HepG2 (cell line): ENCODE data around the gene SPG7. TPM values are rescaled to one million over a fixed set of nuclear protein-coding genes. Genes with fewer than 3 reads are reported as not detected.
A peak's percentile ranks its signal among the peaks of the same experiment; 100 is the strongest.

Experiments used
- ATF7-NPFF ChIP-seq: sonication (generic); formaldehyde crosslinking; IDR thresholded peaks from 2 replicates; pipeline ENCODE4 v1.8.1; 2023; ENCODE audit warnings: mild to moderate bottlenecking, low read depth, missing genetic modification reagents, moderate library complexity
- ATRX ChIP-seq: sonication (generic); formaldehyde crosslinking; IDR thresholded peaks from 2 replicates; pipeline ENCODE4 v1.4.0; 2020; ENCODE audit warnings: missing genetic modification reagents, borderline replicate concordance
- BORCS8-MEF2B ChIP-seq: sonication (generic); formaldehyde crosslinking; IDR thresholded peaks from 2 replicates; pipeline ENCODE4 v1.8.0; 2022; ENCODE audit warnings: mild to moderate bottlenecking, missing genetic modification reagents
- CEBPZ ChIP-seq: IDR thresholded peaks from 2 replicates; pipeline ENCODE4 v1.6.1; 2012; ENCODE audit warnings: low read length, improper control_type of control experiment
- CERS6 ChIP-seq: sonication (generic); formaldehyde crosslinking; IDR thresholded peaks from 2 replicates; pipeline ENCODE4 v1.5.0; 2020; ENCODE audit warnings: missing genetic modification reagents
- HES4 ChIP-seq: sonication (generic); formaldehyde crosslinking; IDR thresholded peaks from 2 replicates; pipeline ENCODE4 v1.9.0; 2021; ENCODE audit warnings: mild to moderate bottlenecking, missing genetic modification reagents, borderline replicate concordance
- HIVEP1 ChIP-seq: sonication (generic); formaldehyde crosslinking; IDR thresholded peaks from 2 replicates; pipeline ENCODE4 v1.4.0; 2020; ENCODE audit warnings: mild to moderate bottlenecking, missing genetic modification reagents
- KAT8 ChIP-seq: IDR thresholded peaks from 2 replicates; pipeline ENCODE4 v1.6.1; 2016; ENCODE audit warnings: missing genetic modification reagents, missing compliant biosample characterization
- MAFG ChIP-seq: sonication (generic); formaldehyde crosslinking; IDR thresholded peaks from 2 replicates; pipeline ENCODE4 v1.5.1; 2020; ENCODE audit warnings: mild to moderate bottlenecking, missing genetic modification reagents
- MAFK ChIP-seq, 2 experiments: IDR thresholded peaks in 1 of 2; conservative IDR thresholded peaks in 1 of 2; 2 replicates each; pipeline ENCODE4 v1.6.1; 2011; ENCODE audit warnings: improper control_type of control experiment in 2 of 2, low read length in 2 of 2
- ONECUT2 ChIP-seq: sonication (generic); formaldehyde crosslinking; IDR thresholded peaks from 2 replicates; pipeline ENCODE4 v1.4.0; 2020; ENCODE audit warnings: missing genetic modification reagents
- PRPF4 ChIP-seq: fragments of 200-400 bp; formaldehyde crosslinking; IDR thresholded peaks from 2 replicates; pipeline ENCODE4 v1.6.1; 2016; ENCODE audit warnings: low read length, low read depth; ENCODE audit not compliant: poor library complexity, severe bottlenecking
- PTBP1 ChIP-seq: fragments of 200-400 bp; formaldehyde crosslinking; IDR thresholded peaks from 2 replicates; pipeline ENCODE4 v1.6.1; 2018; ENCODE audit warnings: low read length, low read depth; ENCODE audit not compliant: poor library complexity, severe bottlenecking
- SMAD1 ChIP-seq: sonication (generic); formaldehyde crosslinking; IDR thresholded peaks from 2 replicates; pipeline ENCODE4 v1.4.0; 2020; ENCODE audit warnings: missing genetic modification reagents, low read depth, mild to moderate bottlenecking, borderline replicate concordance
- SP1 ChIP-seq, 2 experiments: fragments of 450-650 bp in 1 of 2; sonication (generic) in 1 of 2; formaldehyde crosslinking in 1 of 2; IDR thresholded peaks; 2 replicates each; pipeline versions ENCODE4 v1.4.0 to v1.6.1; 2016 to 2020; ENCODE audit warnings: missing genetic modification reagents in 1 of 2
- ZNF234 ChIP-seq: sonication (generic); formaldehyde crosslinking; conservative IDR thresholded peaks from 2 replicates; pipeline ENCODE4 v1.5.1; 2020; ENCODE audit warnings: mild to moderate bottlenecking, missing genetic modification reagents
- ZNF24 ChIP-seq: fragments of 450-650 bp; IDR thresholded peaks from 2 replicates; pipeline ENCODE4 v1.6.1; 2017; ENCODE audit warnings: antibody characterized with exemption, mild to moderate bottlenecking
- ZNF503 ChIP-seq: sonication (generic); formaldehyde crosslinking; IDR thresholded peaks from 2 replicates; pipeline ENCODE4 v1.4.0; 2020; ENCODE audit warnings: missing genetic modification reagents
- polyA plus RNA-seq, 8 experiments: library from polyadenylated mRNA; depleted of rRNA in 3 of 8; stranded (reverse) in 7 of 8; unstranded in 1 of 8; fragments of >200 nt; fragmentation: Illumina TruSeq in 4 of 8; extraction: Trizol in 4 of 8; gene quantifications; 2 replicates each; pipeline versions ENCODE4 v1.2.1 to v1.2.3, GENCODE V29; 2011 to 2016; ENCODE audit warnings: low read depth in 4 of 8, missing spikeins in 1 of 8, mixed read lengths in 1 of 8; ENCODE audit not compliant: insufficient read depth in 1 of 8
- total RNA-seq, 5 experiments: library from RNA; depleted of rRNA; stranded (reverse); fragments of >200 nt; fragmentation: Illumina TruSeq; extraction: Trizol; gene quantifications; 2 replicates each; pipeline ENCODE4 v1.2.3, GENCODE V29; 2016; ENCODE audit warnings: low read depth in 1 of 5
- TF ChIP-seq, protein P1 (sequence below): sonication (generic); formaldehyde crosslinking; IDR thresholded peaks from 2 replicates; pipeline ENCODE4 v1.4.0; 2020; ENCODE audit warnings: missing genetic modification reagents
- TF ChIP-seq, protein P2 (sequence below): sonication (generic); formaldehyde crosslinking; conservative IDR thresholded peaks from 2 replicates; pipeline ENCODE4 v1.4.0; 2020; ENCODE audit warnings: missing genetic modification reagents

The SPG7 gene
- total and polyA plus RNA-seq, 2 of the 13 experiments (the other 11 are each of a cell fraction or from before 2014, with no cell fraction given) = 66.0 to 136 TPM

GRCh38 chr16:89556750-89557689 is 48.8 kb downstream of the SPG7 start (continued):
- TF ChIP-seq CEBPZ = no peak
- no peak for TF ChIP-seq ATRX
- no peak for TF ChIP-seq CERS6 (CRISPR knock-in tag)
- no peak for TF ChIP-seq PRPF4
- 0 out of 4 replicates have a peak, but pooled peaks of 1 of the 2 experiments have one; percentile 10 for TF ChIP-seq MAFK (conservative IDR thresholded peaks at IDR 0.05 in 1 of 2, IDR thresholded peaks at IDR 0.05 in 1 of 2; ENCODE audit: low read length in 2 of 2)
- TF ChIP-seq HIVEP1 (CRISPR knock-in tag) = no peak
- 0 out of 2 replicates have a peak, but pooled peaks have one; percentile 35 for TF ChIP-seq ZNF503 (CRISPR knock-in tag)
- no peak for TF ChIP-seq ONECUT2
- TF ChIP-seq KAT8 (CRISPR knock-in tag) = no peak
- TF ChIP-seq ZNF24 = no peak
- TF ChIP-seq ATF7-NPFF (CRISPR knock-in tag) = 0 out of 2 replicates have a peak, but pooled peaks have one; percentile 42
- TF ChIP-seq ZNF234 = no peak
- TF ChIP-seq BORCS8-MEF2B = no peak; the same call in 1 of the 2 replicates
- TF ChIP-seq SP1 (IDR thresholded peaks at IDR 0.05) = no peak
- TF ChIP-seq SP1 (CRISPR knock-in tag; IDR thresholded peaks at IDR 0.05) = no peak
- TF ChIP-seq MAFG = no peak
- TF ChIP-seq SMAD1 = no peak
- TF ChIP-seq HES4 (CRISPR knock-in tag) = no peak
- TF ChIP-seq, protein P1, sequence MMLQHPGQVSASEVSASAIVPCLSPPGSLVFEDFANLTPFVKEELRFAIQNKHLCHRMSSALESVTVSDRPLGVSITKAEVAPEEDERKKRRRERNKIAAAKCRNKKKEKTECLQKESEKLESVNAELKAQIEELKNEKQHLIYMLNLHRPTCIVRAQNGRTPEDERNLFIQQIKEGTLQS (CRISPR knock-in tag) = no peak
- TF ChIP-seq, protein P2, sequence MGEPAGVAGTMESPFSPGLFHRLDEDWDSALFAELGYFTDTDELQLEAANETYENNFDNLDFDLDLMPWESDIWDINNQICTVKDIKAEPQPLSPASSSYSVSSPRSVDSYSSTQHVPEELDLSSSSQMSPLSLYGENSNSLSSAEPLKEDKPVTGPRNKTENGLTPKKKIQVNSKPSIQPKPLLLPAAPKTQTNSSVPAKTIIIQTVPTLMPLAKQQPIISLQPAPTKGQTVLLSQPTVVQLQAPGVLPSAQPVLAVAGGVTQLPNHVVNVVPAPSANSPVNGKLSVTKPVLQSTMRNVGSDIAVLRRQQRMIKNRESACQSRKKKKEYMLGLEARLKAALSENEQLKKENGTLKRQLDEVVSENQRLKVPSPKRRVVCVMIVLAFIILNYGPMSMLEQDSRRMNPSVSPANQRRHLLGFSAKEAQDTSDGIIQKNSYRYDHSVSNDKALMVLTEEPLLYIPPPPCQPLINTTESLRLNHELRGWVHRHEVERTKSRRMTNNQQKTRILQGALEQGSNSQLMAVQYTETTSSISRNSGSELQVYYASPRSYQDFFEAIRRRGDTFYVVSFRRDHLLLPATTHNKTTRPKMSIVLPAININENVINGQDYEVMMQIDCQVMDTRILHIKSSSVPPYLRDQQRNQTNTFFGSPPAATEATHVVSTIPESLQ (CRISPR knock-in tag) = no peak
- no peak for TF ChIP-seq PTBP1
